ENCODE data around the gene PIAS3. TPM values are rescaled to one million over a fixed set of nuclear protein-coding genes. Genes with fewer than 3 reads are reported as not detected.
"Not testable (repeated sequence)": the region's sequence is repeated elsewhere in the genome, so short reads cannot be mapped to it uniquely, and the experiment has no call there.

PIAS3 gene
- total and polyA plus RNA-seq, 2 donors = 6.0 to 29.9 TPM

DNA sequence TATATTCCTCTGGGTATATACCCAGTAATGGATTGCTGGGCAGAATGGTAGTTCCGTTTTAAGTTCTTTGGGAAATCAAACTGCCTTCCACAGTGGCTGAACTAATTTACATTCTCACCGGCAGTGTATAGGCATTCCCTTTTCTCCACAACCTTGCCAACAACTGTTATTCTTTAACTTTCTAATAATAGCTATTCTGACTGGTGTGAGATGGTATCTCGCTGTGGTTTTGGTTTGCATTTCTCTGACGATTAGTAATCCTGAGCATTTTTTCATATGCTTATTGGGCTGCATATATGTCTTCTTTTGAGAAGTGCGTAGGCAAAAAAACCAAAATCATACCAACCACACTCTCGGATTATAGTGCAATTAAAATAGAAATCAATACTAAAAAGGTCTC lies 40.8 kb downstream of the PIAS3 start:
- DNase-seq (ENCODE audit: low read depth in 6 of 9, low spot score in 9 of 9); H3K4me3 ChIP-seq (ENCODE audit: low read length in 2 of 2); H3K36me3 ChIP-seq (ENCODE audit: control insufficient read depth in 2 of 2, insufficient read depth in 2 of 2, low read length in 1 of 2); H3K27me3 ChIP-seq (ENCODE audit: control insufficient read depth in 2 of 2, insufficient read depth in 1 of 2, low read length in 1 of 2); H3K4me1 ChIP-seq (ENCODE audit: control insufficient read depth in 2 of 2, insufficient read depth in 2 of 2, low read length in 2 of 2); H3K27ac ChIP-seq (ENCODE audit: low read depth in 1 of 2, low read length in 1 of 2); H3K9me3 ChIP-seq (ENCODE audit: control insufficient read depth in 2 of 2, insufficient read depth in 1 of 2, low read length in 1 of 2): not testable (repeated sequence)
- 34% methylated on average over 4 of the region's 6 CpGs for WGBS

- H3K36me3 ChIP-seq (ENCODE audit: control insufficient read depth in 2 of 2, insufficient read depth in 2 of 2, low read length in 1 of 2); DNase-seq (ENCODE audit: low read depth in 6 of 9, low spot score in 9 of 9); H3K9me3 ChIP-seq (ENCODE audit: control insufficient read depth in 2 of 2, insufficient read depth in 1 of 2, low read length in 1 of 2); H3K27me3 ChIP-seq (ENCODE audit: control insufficient read depth in 2 of 2, insufficient read depth in 1 of 2, low read length in 1 of 2); H3K4me3 ChIP-seq (ENCODE audit: low read length in 2 of 2); H3K27ac ChIP-seq (ENCODE audit: low read depth in 1 of 2, low read length in 1 of 2); H3K4me1 ChIP-seq (ENCODE audit: control insufficient read depth in 2 of 2, insufficient read depth in 2 of 2, low read length in 2 of 2): not testable (repeated sequence)
- 90% methylated on average over 5 of the region's 6 CpGs for WGBS
Observed at GRCh38 chr1:145812977-145813810, 45.7 kb downstream of the PIAS3 start.

DNA sequence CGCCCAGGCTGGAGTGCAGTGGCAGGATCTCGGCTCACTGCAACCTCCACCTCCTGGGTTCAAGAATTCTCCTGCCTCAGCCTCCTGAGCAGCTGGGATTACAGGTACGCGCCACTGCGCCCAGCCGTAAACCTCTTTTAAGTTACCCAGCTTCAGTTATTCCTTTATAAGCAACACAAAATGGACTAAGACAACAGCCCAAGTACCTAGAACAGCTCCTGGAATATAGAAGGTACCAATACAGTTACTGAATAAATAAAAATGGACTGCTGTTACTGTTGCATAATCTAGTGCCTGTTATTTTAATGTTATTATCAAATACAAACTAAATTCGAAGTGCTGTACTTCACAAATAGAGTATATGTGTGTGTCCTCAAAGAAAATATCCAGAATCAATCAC lies 52.0 kb downstream of the PIAS3 start:
- 98% methylated on average over 7 of the region's 7 CpGs for WGBS
- no peak overlapping the region for H3K27ac ChIP-seq (ENCODE audit: low read depth in 1 of 2, low read length in 1 of 2)
- H3K4me1 ChIP-seq (ENCODE audit: control insufficient read depth in 2 of 2, insufficient read depth in 2 of 2, low read length in 2 of 2) = no peaks in the 10 kb centered on the region

DNA sequence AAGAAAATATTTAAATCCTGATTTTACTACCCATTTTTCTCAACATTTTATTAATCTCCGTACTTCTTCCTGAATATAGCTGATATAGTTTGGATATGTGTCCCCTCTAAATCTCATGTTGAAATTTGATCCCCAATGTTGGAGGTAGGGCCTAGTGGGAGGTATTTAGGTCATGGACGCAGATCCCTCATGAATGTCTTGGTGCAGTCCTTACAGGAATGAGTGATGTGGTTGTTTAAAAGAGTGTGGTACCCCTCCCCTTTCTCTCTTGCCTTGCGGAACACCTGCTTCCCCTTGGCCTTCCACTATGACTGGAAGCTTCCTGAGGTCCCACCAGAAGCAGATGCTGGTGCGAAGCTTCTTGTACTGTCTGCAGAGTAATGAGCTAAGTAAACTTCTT lies 52.5 kb downstream of the PIAS3 start:
- H3K4me1 ChIP-seq (ENCODE audit: control insufficient read depth in 2 of 2, insufficient read depth in 2 of 2, low read length in 2 of 2) = no peaks in the 10 kb centered on the region

More for the DNA sequence above, 52.0 kb downstream of the PIAS3 start:
- Histone ChIP-seq H3K9me3 (ENCODE audit: control insufficient read depth in 2 of 2, insufficient read depth in 1 of 2, low read length in 1 of 2) (no peaks in the 10 kb centered on the region), H3K4me3 (ENCODE audit: low read length in 2 of 2) (no peak overlapping the region), H3K27me3 (ENCODE audit: control insufficient read depth in 2 of 2, insufficient read depth in 1 of 2, low read length in 1 of 2) (no peaks in the 10 kb centered on the region), H3K36me3 (ENCODE audit: control insufficient read depth in 2 of 2, insufficient read depth in 2 of 2, low read length in 1 of 2) (no peaks in the 10 kb centered on the region)
- no peak for DNase-seq (ENCODE audit: low read depth in 6 of 9, low spot score in 9 of 9)

GRCh38 chr1:145805057-145805456 lies 53.8 kb downstream of the PIAS3 start:
- Histone ChIP-seq H3K27me3 (ENCODE audit: control insufficient read depth in 2 of 2, insufficient read depth in 1 of 2, low read length in 1 of 2) (no peaks in the 10 kb centered on the region), H3K4me3 (ENCODE audit: low read length in 2 of 2) (no peak overlapping the region), H3K27ac (ENCODE audit: low read depth in 1 of 2, low read length in 1 of 2) (no peak overlapping the region), H3K4me1 (ENCODE audit: control insufficient read depth in 2 of 2, insufficient read depth in 2 of 2, low read length in 2 of 2) (no peaks in the 10 kb centered on the region), H3K36me3 (ENCODE audit: control insufficient read depth in 2 of 2, insufficient read depth in 2 of 2, low read length in 1 of 2) (no peaks in the 10 kb centered on the region), H3K9me3 (ENCODE audit: control insufficient read depth in 2 of 2, insufficient read depth in 1 of 2, low read length in 1 of 2) (no peaks in the 10 kb centered on the region)
- DNase-seq (ENCODE audit: low read depth in 6 of 9, low spot score in 9 of 9) = no peak
- 91% methylated on average over 1 of the region's 1 CpG for WGBS

More for the DNA sequence above, 52.5 kb downstream of the PIAS3 start:
- DNase-seq (ENCODE audit: low read depth in 6 of 9, low spot score in 9 of 9) = no peak
- Histone ChIP-seq H3K4me3 (ENCODE audit: low read length in 2 of 2) (no peak overlapping the region), H3K36me3 (ENCODE audit: control insufficient read depth in 2 of 2, insufficient read depth in 2 of 2, low read length in 1 of 2) (no peaks in the 10 kb centered on the region), H3K9me3 (ENCODE audit: control insufficient read depth in 2 of 2, insufficient read depth in 1 of 2, low read length in 1 of 2) (no peaks in the 10 kb centered on the region), H3K27ac (ENCODE audit: low read depth in 1 of 2, low read length in 1 of 2) (no peak overlapping the region), H3K27me3 (ENCODE audit: control insufficient read depth in 2 of 2, insufficient read depth in 1 of 2, low read length in 1 of 2) (no peaks in the 10 kb centered on the region)
- 98% methylated on average over 4 of the region's 4 CpGs for WGBS

- H3K9me3 ChIP-seq (ENCODE audit: control insufficient read depth in 2 of 2, insufficient read depth in 1 of 2, low read length in 1 of 2) = no peaks in the 10 kb centered on the region
- WGBS = 49% methylated on average over 3 of the region's 3 CpGs
Observed at GRCh38 chr1:145804235-145805045, 54.4 kb downstream of the PIAS3 start.

GRCh38 chr1:145799806-145800205 lies 59.1 kb downstream of the PIAS3 start:
- H3K9me3 ChIP-seq (ENCODE audit: control insufficient read depth in 2 of 2, insufficient read depth in 1 of 2, low read length in 1 of 2) = peaks cover 3 to 9% of the 10 kb centered on the region in 2 donors
- 67% methylated on average over 2 of the region's 2 CpGs for WGBS
- no peaks in the 10 kb centered on the region for H3K27me3 ChIP-seq (ENCODE audit: control insufficient read depth in 2 of 2, insufficient read depth in 1 of 2, low read length in 1 of 2)
- no peaks in the 10 kb centered on the region for H3K36me3 ChIP-seq (ENCODE audit: control insufficient read depth in 2 of 2, insufficient read depth in 2 of 2, low read length in 1 of 2)
- H3K4me3 ChIP-seq (ENCODE audit: low read length in 2 of 2) = no peak overlapping the region
- no peak for DNase-seq (ENCODE audit: low read depth in 6 of 9, low spot score in 9 of 9)
- no peaks in the 10 kb centered on the region for H3K4me1 ChIP-seq (ENCODE audit: control insufficient read depth in 2 of 2, insufficient read depth in 2 of 2, low read length in 2 of 2)
- H3K27ac ChIP-seq (ENCODE audit: low read depth in 1 of 2, low read length in 1 of 2) = no peak overlapping the region

More at GRCh38 chr1:145804235-145805045, 54.4 kb downstream of the PIAS3 start:
- Histone ChIP-seq H3K27me3 (ENCODE audit: control insufficient read depth in 2 of 2, insufficient read depth in 1 of 2, low read length in 1 of 2) (no peaks in the 10 kb centered on the region), H3K36me3 (ENCODE audit: control insufficient read depth in 2 of 2, insufficient read depth in 2 of 2, low read length in 1 of 2) (no peaks in the 10 kb centered on the region), H3K27ac (ENCODE audit: low read depth in 1 of 2, low read length in 1 of 2) (no peak overlapping the region), H3K4me1 (ENCODE audit: control insufficient read depth in 2 of 2, insufficient read depth in 2 of 2, low read length in 2 of 2) (no peaks in the 10 kb centered on the region), H3K4me3 (ENCODE audit: low read length in 2 of 2) (no peak overlapping the region)
- DNase-seq (ENCODE audit: low read depth in 6 of 9, low spot score in 9 of 9) = no peak

All from thymus (tissue), 11 donors.